GM12874 (cell line): ENCODE measurements around the gene KCNH2.
A peak's percentile ranks its signal among the peaks of the same experiment; 100 is the strongest.

Experiments used
- CTCF ChIP-seq: IDR thresholded peaks from 2 replicates; pipeline ENCODE4 v1.5.1; 2011; ENCODE audit warnings: low read depth, mild to moderate bottlenecking, control low read depth, low read length, moderate library complexity; ENCODE audit not compliant: insufficient read depth

Gene KCNH2

DNA sequence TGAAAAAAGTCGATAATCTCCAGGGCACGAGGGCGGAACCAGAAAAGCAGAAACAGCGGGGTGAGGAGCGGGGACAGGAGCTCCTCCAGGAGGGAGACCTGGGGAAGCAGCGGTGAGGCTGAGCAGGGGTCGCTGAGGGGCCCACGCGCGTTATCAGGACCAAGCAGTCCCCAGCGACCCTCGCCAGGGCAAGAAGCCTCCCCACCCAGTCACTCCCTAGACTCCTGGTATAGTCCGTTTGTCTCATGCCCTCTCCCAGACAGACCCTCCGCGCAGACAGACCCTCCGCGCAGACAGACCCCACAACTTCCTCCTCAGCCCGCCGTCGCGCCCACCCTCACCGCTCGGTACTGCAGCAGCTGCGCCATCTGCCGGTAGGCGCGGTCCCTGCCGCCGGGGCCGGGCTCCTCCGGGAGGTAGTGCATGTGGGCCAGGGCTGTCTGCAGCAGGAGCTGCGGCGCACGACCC, 39.9 kb upstream of the KCNH2 start:
- TF ChIP-seq CTCF: peak; percentile 98

GRCh38 chr7:151017370-151017952, 39.3 kb upstream of the KCNH2 start:
- TF ChIP-seq CTCF: no peak

GRCh38 chr7:151016942-151017341, 38.8 kb upstream of the KCNH2 start:
- TF ChIP-seq CTCF: no peak

DNA sequence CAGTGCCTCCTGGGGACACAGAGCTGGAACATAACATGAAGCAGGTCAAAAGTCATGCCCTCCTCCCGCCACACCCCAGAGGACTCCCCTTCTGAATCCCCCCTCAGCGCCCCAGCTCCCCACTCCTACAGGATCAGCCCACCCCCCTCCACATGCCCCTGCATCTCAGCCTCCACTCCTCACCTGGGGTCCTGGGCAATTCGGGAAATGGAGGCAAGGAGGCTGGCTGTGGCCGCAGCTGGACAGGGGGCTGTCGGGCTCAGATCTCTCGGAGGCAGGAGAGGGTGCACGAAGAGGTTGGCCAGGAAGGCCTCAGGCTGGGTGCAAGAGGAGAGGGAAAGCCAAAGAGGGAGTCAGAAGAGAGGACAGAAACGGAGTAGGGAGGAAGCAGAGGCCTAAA, 38.4 kb upstream of the KCNH2 start:
- no peak for TF ChIP-seq CTCF

DNA sequence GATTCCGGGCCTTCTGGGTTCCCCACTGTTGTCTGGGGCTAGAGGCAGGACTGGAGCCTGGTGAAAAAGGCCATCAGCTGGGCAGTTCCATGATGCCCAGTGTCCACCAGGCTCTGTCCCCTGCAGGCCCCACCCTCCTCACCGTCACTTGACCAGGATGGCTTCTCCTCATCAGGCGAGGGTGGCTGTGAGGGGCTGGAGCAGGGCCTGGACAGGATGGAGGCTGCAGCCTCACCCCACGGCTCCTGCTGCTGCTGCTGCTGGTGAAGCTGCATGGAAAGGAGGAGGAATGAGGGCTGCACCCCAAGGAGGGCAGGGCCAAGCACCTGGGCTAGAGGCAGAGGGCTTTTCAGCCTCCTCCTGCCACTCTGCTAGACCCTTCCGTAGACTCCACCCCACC, 37.8 kb upstream of the KCNH2 start:
- no peak for TF ChIP-seq CTCF

DNA sequence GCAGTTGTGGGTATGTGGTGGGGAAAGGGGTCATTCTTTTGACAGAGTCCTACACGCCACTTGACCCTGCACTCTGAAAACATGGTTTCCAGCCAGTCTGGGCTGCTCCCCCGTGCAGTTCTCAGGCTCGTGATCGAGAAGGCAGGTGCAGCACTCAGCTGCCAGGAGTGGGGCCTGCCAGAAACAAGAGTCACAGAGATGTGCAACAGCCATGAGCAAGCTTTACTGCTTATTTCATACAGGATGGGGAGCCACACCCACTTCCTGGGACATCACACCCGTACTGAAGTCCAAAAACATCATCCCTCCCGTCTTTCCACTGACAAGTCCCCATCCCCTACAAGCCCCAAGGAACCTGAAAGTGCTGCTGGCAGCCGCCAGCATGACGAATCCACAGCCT, 36.8 kb upstream of the KCNH2 start:
- TF ChIP-seq CTCF: no peak

GRCh38 chr7:151013733-151014497, 35.8 kb upstream of the KCNH2 start:
- TF ChIP-seq CTCF: no peak
